ENCODE results near the gene CDR2. TPM values are rescaled to one million over a fixed set of nuclear protein-coding genes. Genes with fewer than 3 reads are reported as not detected.

CDR2 gene
- total and polyA plus RNA-seq, 2 of the 13 experiments (the other 11 are each of a cell fraction or from before 2014, with no cell fraction given), result 59.0 to 78.9 TPM

DNA sequence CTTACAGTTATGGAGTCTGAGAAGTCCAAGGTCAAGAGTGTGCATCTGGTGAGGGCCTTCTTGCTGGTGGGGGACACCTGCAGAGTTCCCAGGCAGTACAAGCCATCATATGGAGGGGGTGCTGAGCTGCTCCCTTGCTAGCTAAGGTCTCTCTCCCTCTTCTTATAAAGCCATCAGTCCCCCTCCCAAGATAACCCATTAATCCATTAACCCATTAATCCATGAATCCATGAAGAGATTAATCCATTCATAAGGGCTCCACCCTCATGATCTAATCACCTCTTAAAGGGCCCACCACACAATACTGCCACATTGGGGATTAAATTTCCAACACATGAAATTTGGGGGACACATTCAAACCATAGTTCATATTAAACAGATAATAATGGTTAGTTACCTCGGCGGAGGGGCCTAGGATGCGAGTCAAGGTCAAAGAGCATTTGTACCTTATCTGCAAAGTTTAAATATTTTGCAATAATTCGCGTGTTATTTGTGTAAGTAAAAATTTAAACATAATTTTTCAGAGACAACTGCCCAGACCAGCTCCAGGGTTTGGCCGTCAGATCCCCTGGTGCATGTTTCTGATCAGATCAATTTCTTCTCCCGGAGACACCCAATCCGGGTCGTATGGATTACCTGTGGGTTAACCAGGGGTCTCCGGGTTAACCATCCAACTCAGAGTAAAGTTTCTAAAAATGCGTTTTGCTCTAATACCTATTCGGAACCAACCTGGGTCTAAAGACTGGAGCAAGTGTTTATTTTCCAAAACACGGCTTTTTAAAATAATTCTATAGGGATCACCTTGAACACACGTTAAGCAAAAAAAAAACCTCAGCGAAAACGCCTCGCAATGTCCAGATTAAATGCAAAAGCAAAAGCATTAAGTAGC, 78.0 kb downstream of the CDR2 start (continued):
- TF ChIP-seq XBP1 (CRISPR knock-in tag; IDR thresholded peaks at IDR 0.05), result peak; percentile 4; the same call in 1 of the 2 replicates
- TF ChIP-seq ONECUT2 (CRISPR knock-in tag; IDR thresholded peaks at IDR 0.05), result peak; percentile 40; the same call in 1 of the 2 replicates
- TF ChIP-seq ZNF430 (CRISPR knock-in tag; IDR thresholded peaks at IDR 0.05), result no peak
- TF ChIP-seq, protein P1, sequence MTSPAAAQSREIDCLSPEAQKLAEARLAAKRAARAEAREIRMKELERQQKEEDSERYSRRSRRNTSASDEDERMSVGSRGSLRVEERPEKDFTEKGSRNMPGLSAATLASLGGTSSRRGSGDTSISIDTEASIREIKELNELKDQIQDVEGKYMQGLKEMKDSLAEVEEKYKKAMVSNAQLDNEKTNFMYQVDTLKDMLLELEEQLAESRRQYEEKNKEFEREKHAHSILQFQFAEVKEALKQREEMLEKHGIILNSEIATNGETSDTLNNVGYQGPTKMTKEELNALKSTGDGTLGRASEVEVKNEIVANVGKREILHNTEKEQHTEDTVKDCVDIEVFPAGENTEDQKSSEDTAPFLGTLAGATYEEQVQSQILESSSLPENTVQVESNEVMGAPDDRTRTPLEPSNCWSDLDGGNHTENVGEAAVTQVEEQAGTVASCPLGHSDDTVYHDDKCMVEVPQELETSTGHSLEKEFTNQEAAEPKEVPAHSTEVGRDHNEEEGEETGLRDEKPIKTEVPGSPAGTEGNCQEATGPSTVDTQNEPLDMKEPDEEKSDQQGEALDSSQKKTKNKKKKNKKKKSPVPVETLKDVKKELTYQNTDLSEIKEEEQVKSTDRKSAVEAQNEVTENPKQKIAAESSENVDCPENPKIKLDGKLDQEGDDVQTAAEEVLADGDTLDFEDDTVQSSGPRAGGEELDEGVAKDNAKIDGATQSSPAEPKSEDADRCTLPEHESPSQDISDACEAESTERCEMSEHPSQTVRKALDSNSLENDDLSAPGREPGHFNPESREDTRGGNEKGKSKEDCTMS (CRISPR knock-in tag; conservative IDR thresholded peaks at IDR 0.05), result no peak
- 0 out of 4 replicates have a peak, but pooled peaks of 1 of the 2 experiments have one; percentile 17 for TF ChIP-seq NR2F1 (CRISPR knock-in tag; IDR thresholded peaks at IDR 0.05)
- TF ChIP-seq YY1 (IDR thresholded peaks at IDR 0.05; ENCODE audit: insufficient read depth, insufficient replicate concordance, low read depth, low read length), result no peak
- TF ChIP-seq RORA (CRISPR knock-in tag; IDR thresholded peaks at IDR 0.05), result peak; percentile 88
- no peak for TF ChIP-seq SYNCRIP (IDR thresholded peaks at IDR 0.05; ENCODE audit: insufficient read depth, low read depth, low read length)
- TF ChIP-seq PRMT3 (CRISPR knock-in tag; IDR thresholded peaks at IDR 0.05; ENCODE audit: borderline replicate concordance, low read depth), result 0 out of 2 replicates have a peak, but pooled peaks have one; percentile 8
- TF ChIP-seq HNF4A (CRISPR knock-in tag; IDR thresholded peaks at IDR 0.05), result no peak
- TF ChIP-seq NCOA2 (CRISPR knock-in tag; IDR thresholded peaks at IDR 0.05), result no peak
- TF ChIP-seq, protein P2, sequence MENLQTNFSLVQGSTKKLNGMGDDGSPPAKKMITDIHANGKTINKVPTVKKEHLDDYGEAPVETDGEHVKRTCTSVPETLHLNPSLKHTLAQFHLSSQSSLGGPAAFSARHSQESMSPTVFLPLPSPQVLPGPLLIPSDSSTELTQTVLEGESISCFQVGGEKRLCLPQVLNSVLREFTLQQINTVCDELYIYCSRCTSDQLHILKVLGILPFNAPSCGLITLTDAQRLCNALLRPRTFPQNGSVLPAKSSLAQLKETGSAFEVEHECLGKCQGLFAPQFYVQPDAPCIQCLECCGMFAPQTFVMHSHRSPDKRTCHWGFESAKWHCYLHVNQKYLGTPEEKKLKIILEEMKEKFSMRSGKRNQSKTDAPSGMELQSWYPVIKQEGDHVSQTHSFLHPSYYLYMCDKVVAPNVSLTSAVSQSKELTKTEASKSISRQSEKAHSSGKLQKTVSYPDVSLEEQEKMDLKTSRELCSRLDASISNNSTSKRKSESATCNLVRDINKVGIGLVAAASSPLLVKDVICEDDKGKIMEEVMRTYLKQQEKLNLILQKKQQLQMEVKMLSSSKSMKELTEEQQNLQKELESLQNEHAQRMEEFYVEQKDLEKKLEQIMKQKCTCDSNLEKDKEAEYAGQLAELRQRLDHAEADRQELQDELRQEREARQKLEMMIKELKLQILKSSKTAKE (CRISPR knock-in tag; IDR thresholded peaks at IDR 0.05; ENCODE audit: borderline replicate concordance), result no peak
- no peak for TF ChIP-seq CREB1 (IDR thresholded peaks at IDR 0.05)
- peak; percentile 73 for TF ChIP-seq CREB1 (CRISPR knock-in tag; IDR thresholded peaks at IDR 0.05)
- TF ChIP-seq, protein P3, sequence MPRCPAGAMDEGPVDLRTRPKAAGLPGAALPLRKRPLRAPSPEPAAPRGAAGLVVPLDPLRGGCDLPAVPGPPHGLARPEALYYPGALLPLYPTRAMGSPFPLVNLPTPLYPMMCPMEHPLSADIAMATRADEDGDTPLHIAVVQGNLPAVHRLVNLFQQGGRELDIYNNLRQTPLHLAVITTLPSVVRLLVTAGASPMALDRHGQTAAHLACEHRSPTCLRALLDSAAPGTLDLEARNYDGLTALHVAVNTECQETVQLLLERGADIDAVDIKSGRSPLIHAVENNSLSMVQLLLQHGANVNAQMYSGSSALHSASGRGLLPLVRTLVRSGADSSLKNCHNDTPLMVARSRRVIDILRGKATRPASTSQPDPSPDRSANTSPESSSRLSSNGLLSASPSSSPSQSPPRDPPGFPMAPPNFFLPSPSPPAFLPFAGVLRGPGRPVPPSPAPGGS (CRISPR knock-in tag; IDR thresholded peaks at IDR 0.05), result no peak
- no peak for TF ChIP-seq ZNF547 (CRISPR knock-in tag; IDR thresholded peaks at IDR 0.05)
- no peak for TF ChIP-seq ZNF317 (CRISPR knock-in tag; IDR thresholded peaks at IDR 0.05)
- TF ChIP-seq TGIF2 (CRISPR knock-in tag; IDR thresholded peaks at IDR 0.05), result no peak
- TF ChIP-seq ZSCAN31 (CRISPR knock-in tag; IDR thresholded peaks at IDR 0.05; ENCODE audit: low read depth), result no peak
- TF ChIP-seq, protein P4, sequence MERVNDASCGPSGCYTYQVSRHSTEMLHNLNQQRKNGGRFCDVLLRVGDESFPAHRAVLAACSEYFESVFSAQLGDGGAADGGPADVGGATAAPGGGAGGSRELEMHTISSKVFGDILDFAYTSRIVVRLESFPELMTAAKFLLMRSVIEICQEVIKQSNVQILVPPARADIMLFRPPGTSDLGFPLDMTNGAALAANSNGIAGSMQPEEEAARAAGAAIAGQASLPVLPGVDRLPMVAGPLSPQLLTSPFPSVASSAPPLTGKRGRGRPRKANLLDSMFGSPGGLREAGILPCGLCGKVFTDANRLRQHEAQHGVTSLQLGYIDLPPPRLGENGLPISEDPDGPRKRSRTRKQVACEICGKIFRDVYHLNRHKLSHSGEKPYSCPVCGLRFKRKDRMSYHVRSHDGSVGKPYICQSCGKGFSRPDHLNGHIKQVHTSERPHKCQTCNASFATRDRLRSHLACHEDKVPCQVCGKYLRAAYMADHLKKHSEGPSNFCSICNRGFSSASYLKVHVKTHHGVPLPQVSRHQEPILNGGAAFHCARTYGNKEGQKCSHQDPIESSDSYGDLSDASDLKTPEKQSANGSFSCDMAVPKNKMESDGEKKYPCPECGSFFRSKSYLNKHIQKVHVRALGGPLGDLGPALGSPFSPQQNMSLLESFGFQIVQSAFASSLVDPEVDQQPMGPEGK (CRISPR knock-in tag; IDR thresholded peaks at IDR 0.05), result peak; percentile 72
- no peak for TF ChIP-seq POLR2A (IDR thresholded peaks at IDR 0.05; ENCODE audit: insufficient read depth in 1 of 2, low read depth in 2 of 2, low read length in 2 of 2)
- TF ChIP-seq ZFP90 (CRISPR knock-in tag; IDR thresholded peaks at IDR 0.05; ENCODE audit: borderline replicate concordance), result no peak

Measured in HepG2 (cell line).